ENCODE measurements around the gene SIGLEC15.

The SIGLEC15 gene

GRCh38 chr18:45880876-45881558 lies 55.5 kb downstream of the SIGLEC15 start:
- DNase-seq = no peak

DNA sequence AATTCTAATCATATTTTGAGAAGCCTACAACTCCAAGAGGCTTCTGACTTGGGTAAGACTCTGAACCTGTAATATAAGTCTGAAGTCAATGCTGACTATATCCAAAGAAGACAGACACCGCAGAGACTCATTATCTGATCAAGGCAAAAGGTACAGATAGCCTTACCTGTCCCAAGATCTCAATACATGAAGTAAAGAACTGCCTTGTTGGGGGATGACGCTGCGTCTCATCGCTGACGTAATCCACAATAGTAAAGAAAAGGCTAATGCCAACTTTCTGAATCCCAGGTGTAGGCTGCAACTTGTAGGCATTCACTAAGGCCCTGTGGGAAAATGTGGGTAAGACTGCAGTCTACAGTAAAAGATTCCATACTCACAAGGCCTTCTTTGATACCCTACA lies 62.1 kb downstream of the SIGLEC15 start:
- no peak for DNase-seq

DNA sequence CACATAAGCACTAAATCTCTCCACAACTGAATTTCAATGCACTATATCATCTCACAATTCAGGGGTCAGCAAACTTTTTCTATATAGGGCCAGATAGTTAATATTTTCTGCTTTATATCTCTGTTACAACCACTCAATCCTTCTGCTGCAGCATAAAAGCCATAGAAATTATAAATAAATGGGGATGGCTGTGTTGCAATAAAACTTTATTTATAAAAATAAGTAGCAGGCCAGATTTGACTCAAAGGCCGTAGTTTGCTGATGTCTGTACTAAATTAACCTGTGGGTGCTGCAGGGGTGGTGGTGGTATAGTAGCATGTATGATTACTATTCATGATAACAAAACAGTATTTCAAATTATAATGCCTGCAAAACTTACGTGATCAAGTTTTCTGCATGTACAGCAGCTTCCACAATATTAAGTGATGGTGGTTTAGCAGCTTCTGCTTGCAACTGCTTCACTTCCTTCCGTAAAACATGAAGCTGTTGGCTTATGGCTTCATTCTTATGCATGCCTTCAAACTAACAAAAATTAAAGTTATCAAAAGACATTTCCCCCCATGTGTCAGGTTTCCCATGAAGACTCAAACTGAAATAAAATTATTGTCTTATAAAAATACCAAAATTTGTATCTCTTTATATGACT lies 64.1 kb downstream of the SIGLEC15 start:
- DNase-seq = no peak

GRCh38 chr18:45890606-45891005 lies 65.1 kb downstream of the SIGLEC15 start:
- no peak for DNase-seq

GRCh38 chr18:45891806-45892205 lies 66.3 kb downstream of the SIGLEC15 start:
- no peak for DNase-seq
